ENCODE measurements around the gene MYOT. TPM values are rescaled to one million over a fixed set of nuclear protein-coding genes. Genes with fewer than 3 reads are reported as not detected.
A peak's percentile ranks its signal among the peaks of the same experiment; 100 is the strongest.
"Not testable (repeated sequence)": the region's sequence is repeated elsewhere in the genome, so short reads cannot be mapped to it uniquely, and the experiment has no call there.

Gene MYOT
- total and polyA plus RNA-seq, 8 donors = 0.19 to 1.2 (median 0.43) TPM; not detected in 2

DNA sequence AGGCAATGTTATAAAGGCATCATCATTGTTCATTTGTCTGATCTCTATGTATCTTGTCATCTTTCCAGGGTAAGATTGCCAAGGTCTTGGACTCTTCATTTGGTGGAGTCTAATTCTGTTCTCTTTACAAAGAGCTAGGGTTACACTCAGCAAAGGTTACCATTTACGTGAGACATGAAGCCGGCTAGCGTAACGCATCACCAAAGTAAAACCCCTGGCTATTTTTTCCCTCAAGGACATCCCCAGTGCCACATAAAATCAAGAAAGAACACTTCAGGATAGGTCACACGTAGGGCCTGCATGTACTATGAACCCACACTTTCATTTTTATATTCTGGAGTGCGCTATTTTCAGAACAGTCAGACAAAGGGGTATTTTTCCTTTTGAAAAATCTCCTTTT lies 20.0 kb upstream of the MYOT start:
- ATAC-seq = no peak
- DNase-seq = no peak
- intact Hi-C loops (cut with DNase I) = no loop called here
- Histone ChIP-seq H3K27me3 (no peaks in the 10 kb centered on the region), H3K36me3 (no peaks in the 10 kb centered on the region), H3K27ac (no peak overlapping the region), H3K9me3 (no peaks in the 10 kb centered on the region), H3K4me1 (no peaks in the 10 kb centered on the region), H3K4me3 (no peak overlapping the region)
- WGBS, 2 donors = 91% methylated on average over 6 of the region's 6 CpGs
- TF ChIP-seq, protein P1, sequence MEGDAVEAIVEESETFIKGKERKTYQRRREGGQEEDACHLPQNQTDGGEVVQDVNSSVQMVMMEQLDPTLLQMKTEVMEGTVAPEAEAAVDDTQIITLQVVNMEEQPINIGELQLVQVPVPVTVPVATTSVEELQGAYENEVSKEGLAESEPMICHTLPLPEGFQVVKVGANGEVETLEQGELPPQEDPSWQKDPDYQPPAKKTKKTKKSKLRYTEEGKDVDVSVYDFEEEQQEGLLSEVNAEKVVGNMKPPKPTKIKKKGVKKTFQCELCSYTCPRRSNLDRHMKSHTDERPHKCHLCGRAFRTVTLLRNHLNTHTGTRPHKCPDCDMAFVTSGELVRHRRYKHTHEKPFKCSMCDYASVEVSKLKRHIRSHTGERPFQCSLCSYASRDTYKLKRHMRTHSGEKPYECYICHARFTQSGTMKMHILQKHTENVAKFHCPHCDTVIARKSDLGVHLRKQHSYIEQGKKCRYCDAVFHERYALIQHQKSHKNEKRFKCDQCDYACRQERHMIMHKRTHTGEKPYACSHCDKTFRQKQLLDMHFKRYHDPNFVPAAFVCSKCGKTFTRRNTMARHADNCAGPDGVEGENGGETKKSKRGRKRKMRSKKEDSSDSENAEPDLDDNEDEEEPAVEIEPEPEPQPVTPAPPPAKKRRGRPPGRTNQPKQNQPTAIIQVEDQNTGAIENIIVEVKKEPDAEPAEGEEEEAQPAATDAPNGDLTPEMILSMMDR (IDR thresholded peaks at IDR 0.05) = no peak
- no peak for FAIRE-seq

DNA sequence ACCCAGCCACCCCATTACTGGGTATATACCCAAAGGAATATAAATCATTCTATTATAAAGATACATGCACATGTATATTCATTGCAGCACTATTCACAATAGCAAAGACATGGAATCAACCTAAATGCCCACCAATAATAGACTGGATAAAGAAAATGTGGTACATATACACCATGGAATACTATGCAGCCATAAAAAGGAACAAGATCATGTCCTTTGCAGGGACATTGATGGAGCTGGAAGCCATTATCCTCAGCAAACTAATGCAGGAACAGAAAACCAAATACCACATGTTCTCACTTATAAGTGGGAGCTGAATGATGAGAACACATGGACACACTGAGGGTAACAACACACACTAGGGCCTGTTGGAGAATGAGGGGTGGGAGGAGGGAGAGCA lies 14.5 kb upstream of the MYOT start:
- H3K27ac ChIP-seq; H3K9me3 ChIP-seq; H3K36me3 ChIP-seq; FAIRE-seq; ATAC-seq; DNase-seq; H3K4me3 ChIP-seq; H3K4me1 ChIP-seq; intact Hi-C loops (cut with DNase I); H3K27me3 ChIP-seq: not testable (repeated sequence)

DNA sequence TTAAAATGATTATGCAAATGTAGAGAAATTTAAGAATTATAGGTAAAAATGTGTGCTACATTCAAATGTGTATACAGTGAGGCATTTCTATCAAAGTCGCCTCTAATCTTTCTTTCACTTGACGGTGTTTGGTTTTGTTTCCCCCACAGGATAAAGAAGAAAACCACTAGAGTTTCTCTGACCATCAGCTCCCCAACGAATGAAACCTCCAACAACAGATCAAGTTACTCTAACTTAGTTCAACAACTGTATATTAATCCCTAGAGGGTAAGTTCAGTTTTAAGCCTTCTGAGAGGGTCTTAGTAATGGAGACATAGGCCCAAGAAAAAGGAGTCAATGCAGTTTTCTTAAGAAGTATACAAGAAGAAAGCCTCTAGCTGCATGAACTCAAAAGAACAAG lies 11.5 kb upstream of the MYOT start:
- Histone ChIP-seq H3K4me1 (peaks cover 0 to 3% (median 0%) of the 10 kb centered on the region in 3 donors), H3K9me3 (no peaks in the 10 kb centered on the region), H3K36me3 (no peaks in the 10 kb centered on the region), H3K27me3 (no peaks in the 10 kb centered on the region), H3K4me3 (no peak overlapping the region), H3K27ac (no peak overlapping the region)
- no peak for DNase-seq
- intact Hi-C loops (cut with DNase I) = no loop called here
- no peak for ATAC-seq
- TF ChIP-seq, protein P1 (IDR thresholded peaks at IDR 0.05) = no peak
- FAIRE-seq = no peak
- 72 to 80% methylated on average over 3 of the region's 3 CpGs for WGBS, 2 donors

DNA sequence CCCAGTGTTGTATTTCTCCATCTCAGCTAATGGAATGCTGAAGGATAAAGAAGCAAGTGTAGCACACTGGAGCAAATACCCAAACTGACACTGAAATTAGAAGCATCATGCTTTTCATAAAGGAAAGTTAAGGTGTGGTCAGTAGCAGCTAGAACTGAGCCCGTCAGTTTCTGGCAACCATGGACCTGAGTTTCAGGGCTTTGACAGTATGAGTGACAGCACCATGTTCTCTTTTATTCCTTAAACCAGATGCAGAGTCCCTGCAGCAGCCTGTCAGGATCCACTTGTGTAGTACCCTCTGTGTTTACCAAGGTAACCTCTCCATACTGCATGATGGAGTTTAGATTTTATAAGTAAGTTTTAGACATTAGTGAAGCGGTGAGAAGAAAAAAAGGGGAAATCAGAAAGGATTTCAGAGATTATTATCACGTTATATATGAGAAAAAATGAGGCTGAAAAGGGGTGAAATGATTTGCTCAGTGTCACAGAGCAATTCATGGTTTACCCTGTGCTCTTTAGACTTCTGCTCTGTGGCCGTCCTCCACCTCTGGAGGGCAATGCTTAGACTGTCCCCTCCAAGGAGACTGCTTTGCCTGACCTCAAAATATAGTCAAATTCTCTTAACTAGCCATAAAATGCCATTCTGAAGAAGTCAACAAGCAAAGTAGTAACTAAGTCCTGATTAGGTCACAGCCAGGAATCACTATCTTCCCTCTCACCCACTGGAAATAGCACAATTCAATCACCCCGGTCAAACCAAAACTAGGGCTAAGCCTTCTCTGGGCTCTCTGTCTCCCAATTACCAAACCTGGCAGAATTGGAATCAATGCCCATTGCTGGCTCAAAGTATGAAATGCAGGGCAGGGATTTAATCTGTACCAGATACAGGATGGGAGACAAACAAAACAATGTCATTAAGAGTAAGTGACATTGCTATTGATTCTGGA lies 10.5 kb upstream of the MYOT start:
- no peaks in the 10 kb centered on the region for H3K9me3 ChIP-seq
- no peak for DNase-seq
- intact Hi-C loops (cut with DNase I) = no loop called here
- no peaks in the 10 kb centered on the region for H3K27me3 ChIP-seq
- no peak overlapping the region for H3K4me3 ChIP-seq
- TF ChIP-seq, protein P1 (IDR thresholded peaks at IDR 0.05) = no peak
- ATAC-seq = no peak
- peaks cover 0 to 3% (median 0%) of the 10 kb centered on the region in 3 donors for H3K4me1 ChIP-seq
- no peak overlapping the region for H3K27ac ChIP-seq
- FAIRE-seq = no peak
- 77 to 82% methylated on average over 5 of the region's 5 CpGs for WGBS, 2 donors
- no peaks in the 10 kb centered on the region for H3K36me3 ChIP-seq

DNA sequence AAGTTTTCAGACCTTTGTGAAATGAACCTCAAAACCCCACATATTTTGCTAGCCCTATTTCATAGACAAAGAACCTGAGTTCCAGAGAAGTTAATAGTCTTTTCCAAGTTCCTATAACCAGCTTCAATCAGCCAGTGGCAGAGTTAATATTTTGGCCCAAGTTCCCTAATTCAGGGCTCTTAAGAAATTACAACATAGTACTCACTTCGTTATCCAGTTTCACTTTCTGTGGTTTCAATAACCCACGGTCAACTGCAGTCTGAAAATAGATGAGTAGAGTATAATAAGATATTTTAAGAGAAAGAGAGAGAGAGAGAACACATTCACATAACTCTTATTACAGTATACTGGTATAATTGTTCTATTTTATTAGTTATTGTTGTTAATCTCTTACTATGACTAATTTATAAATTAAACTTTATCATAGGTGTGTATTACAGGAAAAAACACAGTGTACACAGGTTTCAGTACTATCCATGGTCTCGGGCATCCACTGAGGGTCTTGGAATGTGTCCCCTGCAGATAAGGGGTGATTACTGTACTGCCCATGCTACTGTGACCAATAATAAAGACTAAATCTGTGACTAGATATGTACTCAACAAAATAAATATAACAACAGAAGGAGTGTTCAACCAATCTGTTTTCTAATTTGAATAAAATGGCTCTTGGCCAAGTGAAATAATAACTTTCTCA lies 9.3 kb upstream of the MYOT start:
- Histone ChIP-seq H3K4me1 (peaks cover 0 to 3% (median 0%) of the 10 kb centered on the region in 3 donors), H3K4me3 (no peak overlapping the region), H3K9me3 (no peaks in the 10 kb centered on the region), H3K36me3 (no peaks in the 10 kb centered on the region), H3K27me3 (no peaks in the 10 kb centered on the region), H3K27ac (no peak overlapping the region)
- TF ChIP-seq, protein P1 (IDR thresholded peaks at IDR 0.05) = no peak
- ATAC-seq (peak in 3 of 4 donors; percentile 50 to 72 (median 67)), FAIRE-seq (peak; percentile 93), DNase-seq (no peak)
- WGBS, 2 donors = 45 to 52% methylated on average over 3 of the region's 3 CpGs
- intact Hi-C loops (cut with DNase I) = no loop called here

All from pancreas (tissue), 10 donors.